NCI-H2107 (cell line): Measurements from ENCODE around the gene TMX3.

Source experiments
- DNase-seq: peaks from one replicate; lab custom pipeline; 2025; lab: John Stamatoyannopoulos, UW

The TMX3 gene

DNA sequence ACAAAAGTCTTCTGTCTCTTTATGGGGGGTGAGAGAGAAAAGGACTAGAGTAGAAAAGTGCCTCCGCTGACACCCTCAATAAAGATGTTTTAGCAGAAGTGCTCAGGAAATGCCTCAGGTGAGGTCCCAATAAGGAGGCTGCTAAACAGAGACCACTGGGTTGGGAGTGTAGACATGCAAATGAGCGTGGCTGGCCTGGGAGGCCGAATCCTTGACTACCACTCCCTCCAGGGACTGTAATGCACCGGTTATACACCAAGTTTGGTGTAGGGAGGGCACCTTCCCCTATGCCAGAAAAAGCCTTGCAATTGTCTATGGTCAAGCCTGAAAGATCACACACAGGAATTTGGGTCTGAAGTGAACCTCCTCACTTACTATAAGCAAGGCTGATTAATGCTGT is 1.8 kb downstream of the TMX3 start:
- DNase-seq: no peak

DNA sequence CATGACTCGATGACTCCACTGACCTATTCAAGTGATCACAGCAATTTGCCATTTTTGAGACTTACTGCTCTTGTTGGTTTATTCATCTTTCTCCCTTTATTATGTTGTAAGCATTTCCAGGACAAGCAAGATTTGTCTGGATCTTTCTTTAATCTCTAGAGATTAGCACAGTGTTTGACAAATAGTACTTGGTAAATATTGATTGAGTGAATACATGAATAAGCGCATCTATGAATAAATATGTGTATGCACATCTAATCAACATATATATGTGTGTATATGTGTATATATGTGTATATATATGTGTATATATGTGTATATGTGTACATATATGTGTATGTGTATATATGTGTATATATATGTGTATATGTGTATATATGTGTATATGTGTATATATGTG is 7.3 kb downstream of the TMX3 start:
- no peak for DNase-seq

DNA sequence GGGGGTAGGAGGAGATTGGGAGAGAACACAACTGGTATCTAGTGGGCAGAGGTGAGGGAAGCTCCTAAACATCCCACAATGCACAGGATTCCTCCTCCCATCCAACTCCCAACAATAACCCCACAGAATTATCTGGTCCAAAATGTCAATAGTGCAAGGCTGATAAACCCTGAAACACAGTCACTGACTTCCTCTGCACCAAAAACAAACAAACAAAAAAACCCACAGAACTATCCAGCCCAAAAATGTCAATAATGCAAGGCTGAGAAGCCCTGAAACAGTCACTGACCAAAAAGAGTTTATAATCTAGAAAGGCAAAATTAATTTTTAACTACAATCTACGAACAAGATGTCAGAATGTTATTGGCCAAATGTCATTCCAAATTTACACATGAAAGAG is 9.8 kb downstream of the TMX3 start:
- DNase-seq: no peak

DNA sequence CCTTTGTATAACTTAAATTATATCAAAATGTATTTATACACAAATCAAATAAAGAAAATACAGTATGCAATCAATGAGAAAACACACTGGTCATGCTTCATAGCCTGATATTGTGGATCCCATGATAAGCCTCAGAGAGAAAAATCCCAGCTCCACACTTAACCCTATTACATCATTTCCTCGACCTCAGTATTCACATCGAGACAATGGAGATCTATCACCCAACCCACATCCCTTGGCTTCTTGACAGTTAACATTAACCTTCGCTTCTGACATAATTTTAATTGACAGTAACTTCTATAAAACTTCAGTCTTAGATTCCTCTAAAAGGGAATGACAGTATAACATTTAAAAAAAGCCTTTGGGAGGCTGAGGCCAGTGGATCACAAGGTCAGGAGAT is 11.6 kb downstream of the TMX3 start:
- DNase-seq: no peak

DNA sequence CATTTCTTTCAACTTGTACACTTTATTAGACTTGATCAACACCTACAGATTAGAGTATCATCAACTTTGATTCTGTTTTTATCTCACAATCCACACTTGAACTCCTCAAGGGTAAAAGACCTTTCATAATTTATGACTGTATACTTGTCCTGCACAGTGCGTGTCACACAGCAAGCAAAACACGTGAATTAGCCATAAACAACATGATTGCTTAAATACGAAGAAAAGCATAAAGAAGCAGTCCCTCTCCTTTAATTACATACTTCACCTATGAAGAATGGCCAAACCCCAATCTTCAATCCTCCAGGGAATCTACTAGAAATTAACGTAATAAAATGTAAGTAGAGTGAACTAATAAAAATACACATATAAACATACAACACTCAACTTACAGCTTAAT is 13.6 kb downstream of the TMX3 start:
- no peak for DNase-seq

DNA sequence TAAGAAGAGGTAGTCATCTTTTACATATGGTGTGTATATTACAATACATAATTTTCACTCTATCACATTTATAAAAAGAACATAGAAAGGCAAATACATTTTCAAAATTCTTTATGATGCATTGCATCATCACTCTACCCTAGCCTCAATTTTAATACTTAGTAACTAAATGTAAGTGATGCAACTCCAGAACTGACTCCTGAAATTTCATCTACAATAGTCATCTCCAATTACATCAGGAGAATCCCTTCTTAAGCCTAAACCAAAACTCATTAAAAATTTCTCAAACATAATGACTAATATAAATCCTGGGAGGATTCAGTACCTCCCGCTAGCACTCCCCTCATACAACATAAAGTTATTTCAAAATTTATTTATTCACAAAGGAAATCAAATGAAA is 15.9 kb downstream of the TMX3 start:
- DNase-seq: no peak

DNA sequence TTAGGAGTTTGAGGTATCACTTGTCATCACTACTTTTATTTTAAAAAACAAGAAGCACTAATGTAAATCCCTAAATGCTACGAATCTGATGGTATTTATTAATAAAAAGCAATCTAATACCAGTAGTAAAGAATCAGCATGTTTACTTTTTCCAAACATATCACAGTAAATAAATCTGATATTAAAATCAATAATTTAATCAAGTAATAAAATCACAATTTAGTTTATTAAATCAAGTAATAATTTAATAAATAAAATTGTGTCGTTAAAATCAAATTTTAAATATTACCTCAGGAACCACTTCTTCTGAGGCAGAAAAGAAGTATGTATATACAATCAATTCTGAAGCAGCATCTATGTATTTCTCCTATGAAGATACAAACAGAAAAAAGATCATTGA is 18.0 kb downstream of the TMX3 start:
- DNase-seq: no peak

DNA sequence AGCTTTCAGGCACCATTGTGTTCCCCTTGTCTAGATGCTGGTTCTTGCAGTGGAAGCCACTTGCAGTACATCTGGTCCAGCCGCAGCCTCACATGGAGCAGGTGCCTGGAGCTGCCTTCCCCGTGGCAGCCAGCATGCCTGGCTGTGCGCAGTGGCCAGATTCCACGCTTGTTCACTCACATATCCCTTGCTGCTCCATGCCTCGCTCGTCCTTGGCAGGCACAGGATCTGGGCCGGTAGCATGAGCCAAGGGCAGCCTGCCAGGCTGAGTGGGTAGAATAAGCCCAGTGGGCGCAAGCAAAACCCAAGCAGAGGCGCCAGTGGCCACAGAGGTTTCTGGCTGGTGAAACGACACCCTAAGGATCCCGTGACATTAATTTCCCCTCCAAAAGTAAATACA is 20.6 kb downstream of the TMX3 start:
- no peak for DNase-seq

DNA sequence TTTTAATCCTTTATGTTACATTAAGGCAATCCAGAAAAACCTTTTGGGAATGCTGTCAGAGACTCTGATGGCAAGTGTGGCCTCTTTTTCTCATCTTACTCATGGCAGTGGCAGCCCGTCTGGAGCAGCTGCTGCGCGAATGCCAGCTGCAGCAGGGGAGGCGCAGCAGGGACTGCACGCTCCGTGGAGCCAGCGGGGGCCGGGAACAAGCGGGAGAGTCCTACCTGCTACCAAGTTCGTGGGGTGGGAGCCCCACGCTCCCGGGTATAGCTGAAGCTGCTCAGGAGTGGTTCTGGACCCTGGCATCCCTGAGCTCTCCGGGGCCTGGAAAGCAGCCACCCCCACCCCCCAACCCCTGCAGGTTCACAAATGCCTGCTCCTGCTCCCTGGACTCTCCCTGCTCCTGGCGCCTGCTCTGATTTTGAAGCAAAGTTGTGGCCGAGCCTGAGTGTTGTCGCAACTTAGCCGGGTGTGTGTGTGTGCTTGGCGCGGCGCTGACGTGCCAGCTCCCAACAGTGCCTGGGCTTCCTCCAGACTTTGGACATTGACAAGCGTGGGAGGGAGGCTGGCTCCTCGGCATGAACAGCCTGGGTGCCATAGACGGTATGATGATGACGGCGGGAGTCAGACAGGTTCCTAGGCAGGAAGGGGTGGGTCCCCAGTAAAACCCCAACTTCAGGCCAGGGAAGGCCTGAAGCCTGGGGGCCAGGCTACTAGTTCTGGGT is 21.7 kb downstream of the TMX3 start:
- DNase-seq: no peak

DNA sequence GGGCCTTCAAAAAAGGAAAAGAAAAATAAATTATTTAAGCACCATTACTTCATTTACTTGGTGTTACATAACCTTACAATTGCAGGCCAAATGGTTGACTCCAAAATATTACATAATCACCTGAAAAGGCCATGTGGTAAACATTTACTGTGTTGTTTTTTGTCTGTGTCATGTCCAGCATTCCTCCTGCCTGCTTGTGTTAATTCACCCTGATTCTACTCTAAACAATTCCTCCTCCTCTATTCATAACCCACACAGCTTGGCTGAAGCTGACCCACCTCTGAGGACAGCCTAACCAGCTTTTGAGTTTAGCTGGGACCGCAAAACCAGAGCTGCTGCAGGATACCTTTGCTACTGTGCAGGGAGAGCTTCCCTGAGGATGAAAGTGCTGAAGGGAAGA is 35.4 kb downstream of the TMX3 start:
- DNase-seq: no peak

DNA sequence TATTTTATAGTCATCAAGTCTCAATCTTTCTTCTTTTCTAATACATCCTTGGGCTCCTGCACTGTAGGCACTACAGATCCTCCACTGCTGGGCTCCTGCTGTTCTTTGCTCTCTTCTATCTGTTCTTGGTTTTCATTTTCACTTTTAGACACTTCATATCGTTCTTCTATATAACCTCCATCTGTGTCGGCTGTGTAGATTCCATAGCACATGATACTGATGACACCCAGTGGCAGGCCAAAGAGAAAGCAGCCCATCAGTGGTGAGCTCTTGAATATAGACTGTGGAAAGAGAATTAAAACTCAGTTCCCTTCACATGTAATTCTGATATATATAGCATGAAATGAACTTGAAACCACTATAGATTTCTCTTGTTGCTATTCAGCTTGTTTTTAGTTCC is 38.0 kb downstream of the TMX3 start:
- DNase-seq: no peak

DNA sequence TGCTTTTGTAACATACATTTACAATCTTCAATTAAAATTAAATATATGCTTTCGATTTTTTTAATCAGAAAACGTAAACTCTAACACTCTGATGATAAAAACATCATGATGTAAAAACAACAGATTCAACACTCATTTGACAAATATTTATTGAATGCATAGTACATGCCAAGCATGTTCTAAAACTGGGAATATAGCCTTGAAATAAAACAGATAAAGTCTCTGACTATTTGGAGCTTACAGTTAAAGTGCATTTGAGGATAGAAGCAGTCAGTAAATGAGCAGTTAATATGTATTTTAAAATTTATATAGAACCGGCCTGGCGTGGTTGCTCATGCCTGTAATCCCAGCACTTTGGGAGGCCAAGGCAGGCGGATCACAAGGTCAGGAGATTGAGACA is 47.8 kb downstream of the TMX3 start:
- DNase-seq: no peak

DNA sequence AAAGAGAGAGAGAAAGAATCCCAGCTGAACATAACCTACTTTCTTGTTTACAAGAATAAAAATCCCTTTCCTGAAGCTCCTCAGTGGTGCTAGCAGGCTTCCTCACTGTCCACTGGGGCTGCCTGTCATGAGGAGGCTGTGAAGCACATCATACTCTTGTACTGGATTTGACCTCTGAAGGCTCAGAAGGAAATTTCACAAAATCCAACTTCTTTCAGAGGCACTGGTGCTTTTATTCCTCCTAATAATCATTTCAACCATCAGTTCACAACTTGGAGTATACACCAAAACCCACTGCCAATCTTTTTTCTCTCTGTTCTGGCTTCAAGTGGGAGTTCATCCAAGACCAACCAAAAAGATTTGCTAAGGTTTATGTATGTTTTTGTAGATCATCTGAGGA is 48.5 kb downstream of the TMX3 start:
- DNase-seq: no peak

DNA sequence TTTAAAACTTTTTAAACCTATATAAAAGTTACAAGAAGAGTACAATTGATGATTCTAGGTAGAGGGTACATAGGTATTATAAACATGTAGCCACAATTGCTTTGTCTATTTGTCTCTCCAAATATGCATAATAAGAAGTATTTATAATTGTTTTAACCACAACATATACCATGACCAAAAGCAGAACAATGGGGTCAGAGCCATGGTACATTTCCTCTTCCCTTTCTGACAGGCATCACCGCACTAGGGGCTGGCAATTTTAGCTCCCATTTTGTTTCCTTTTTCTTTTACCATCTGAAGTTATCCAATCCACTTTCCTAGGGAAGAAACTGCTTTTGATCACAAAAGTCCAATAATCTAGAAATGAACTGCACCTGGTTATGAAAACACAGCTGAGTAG is 49.3 kb downstream of the TMX3 start:
- no peak for DNase-seq

DNA sequence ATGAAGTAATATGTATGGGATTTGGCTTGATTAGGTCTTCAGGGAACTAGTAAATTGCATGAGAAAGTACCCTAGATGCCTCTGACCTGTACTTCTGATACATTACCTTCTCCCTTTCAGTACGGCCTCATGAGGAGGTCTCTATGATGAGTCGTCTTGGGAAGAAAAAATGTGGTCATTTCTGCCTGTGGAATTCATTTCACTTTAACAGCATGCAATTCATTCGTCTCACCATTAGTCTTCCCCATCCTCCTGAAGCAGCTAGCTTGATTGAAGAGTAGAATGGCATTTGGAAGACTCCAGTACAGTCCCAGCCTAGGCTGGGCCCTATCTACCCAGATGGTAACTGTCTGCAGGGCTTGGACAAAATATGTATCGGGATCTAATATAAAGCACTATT is 52.2 kb downstream of the TMX3 start:
- DNase-seq: no peak

DNA sequence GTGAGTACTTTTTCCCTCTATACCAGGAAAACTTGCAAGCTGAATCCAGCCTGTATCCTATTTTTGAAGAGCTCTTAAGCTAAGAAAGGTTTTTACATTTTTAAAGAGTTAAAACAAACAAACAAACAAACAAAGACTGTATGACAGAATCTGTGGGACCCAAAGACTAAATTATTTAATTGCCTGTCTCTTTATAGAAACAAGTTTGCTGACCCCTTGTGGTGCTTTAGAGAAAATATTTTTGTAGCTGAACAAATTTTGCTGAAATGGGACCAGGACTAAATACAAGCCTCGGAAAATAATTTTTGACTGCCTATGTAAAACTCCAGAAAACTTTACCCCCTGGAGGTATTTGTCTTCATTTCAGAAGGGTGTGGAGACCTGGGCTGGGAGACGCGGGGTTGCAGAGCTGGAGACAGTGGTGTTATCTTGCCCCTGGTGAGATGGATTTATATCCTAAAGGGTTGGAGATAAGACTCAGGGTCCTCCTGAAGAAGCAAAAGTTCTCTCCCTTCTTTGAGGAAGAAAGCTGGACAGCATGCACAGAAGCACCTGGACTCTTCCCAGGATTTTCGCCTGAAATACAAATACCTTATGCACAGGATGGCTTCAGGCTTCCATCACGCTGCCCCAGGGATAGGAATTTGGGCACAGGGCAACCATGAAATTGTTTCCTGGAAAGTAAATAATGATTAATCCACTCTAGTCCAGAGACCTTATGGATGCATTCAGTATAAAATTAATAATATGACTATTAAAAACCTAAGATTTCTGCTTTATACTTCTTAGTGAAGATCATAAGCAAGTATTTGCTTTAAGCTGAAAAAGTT is 54.3 kb downstream of the TMX3 start:
- no peak for DNase-seq

DNA sequence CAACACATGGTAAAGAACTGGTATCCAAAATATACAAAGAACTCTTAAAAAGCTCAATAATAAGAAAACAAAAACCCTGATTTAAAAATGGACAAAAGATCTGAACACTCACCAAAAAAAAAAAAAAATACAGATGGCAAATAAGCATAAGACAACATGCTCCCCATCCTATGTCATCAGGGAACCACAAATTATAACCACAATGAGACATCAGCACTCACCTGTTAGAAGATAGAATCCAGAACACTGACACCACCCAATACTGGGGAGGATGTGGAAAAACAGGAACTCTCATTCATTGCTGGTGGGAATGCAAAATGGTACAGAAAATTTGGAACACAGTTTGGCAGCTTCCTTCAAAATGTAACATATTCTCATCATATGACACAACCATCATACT is 66.7 kb downstream of the TMX3 start:
- DNase-seq: no peak

DNA sequence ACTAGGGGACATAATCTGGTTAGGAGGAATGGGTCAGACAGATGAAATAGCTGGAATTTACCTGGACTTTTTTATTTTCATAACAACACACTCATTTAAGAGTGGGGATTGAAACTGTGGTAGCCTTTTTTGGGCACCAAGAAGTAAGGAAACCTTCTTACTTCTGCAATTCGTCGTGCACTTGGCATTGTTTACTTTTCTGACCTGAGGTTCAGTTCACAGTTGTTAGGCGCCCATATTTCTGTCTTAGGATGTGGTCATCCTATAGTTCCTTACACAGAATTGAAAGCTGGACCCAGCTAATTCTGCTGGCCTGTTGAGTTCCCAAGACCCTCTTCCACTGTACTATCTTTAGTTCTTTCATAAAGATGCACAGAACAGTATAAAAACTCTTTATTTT is 72.9 kb downstream of the TMX3 start:
- DNase-seq: no peak

DNA sequence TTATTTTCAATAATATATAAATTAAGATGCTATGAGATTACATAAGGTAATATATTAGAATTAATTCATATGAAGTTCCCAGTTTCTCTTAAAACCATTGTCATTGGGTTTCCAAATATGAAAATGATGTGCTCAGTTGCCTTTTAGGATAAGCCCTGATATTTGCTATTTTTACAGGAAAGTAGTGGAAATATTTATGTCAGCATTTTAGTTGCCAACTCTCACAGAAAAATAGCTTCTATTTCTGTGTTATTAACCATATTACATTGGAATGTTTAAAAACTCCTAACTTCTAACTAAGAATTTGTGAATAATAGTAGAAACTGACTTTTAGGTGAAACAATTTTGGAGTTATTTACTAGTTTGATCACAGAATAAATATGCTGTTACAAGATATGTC is 74.0 kb downstream of the TMX3 start:
- DNase-seq: no peak

DNA sequence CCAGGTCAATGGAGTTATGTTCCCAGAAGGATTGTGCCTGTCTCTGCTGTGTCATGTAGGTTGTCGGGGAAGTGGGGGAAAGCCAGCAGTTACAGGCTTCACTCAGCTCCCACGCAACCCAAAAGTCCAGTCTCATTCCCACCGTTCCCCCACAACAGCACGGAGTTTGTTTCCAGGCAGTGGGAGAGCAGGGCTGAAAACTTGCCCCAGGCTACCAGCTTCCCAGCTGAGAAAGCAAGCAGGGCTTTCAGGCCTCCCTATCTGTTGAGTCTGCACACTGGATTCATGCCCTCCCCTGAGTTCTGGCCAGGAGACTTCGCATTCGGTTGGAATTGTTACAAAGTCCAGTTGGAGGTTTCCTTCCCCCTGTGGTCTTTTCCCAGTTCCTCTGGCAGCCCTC is 76.3 kb downstream of the TMX3 start:
- no peak for DNase-seq

DNA sequence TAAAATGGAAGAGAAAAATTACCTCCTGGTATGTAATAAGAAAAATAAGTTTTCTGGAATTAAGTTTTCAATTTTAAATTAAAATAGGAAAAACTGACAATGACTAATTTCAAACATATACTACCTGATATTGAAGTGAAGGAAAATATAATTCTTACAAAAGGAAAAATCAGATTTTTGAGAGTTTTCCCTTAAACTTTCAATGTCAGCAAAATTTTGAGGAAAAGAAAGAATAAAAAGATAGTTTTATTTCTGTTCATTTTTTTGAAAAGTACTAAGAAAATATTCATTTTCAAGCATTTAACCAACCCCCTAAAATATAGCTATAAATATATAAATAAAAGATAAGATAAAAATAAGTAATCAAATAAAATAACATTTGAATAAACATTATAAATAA is 87.1 kb downstream of the TMX3 start:
- DNase-seq: no peak
